CD4-positive, alpha-beta T cell treated with Interleukin-6 at 100 ng/mL for 8 hours (primary cell): ENCODE measurements around the gene ZNF837.
A peak's percentile ranks its signal among the peaks of the same experiment; 100 is the strongest.

ENCODE experiments used
- DNase-seq: peaks from one replicate; pipeline ENCODE4 v3.0.0-alpha.2; 2020; ENCODE audit warnings: mixed read lengths, low spot score

ZNF837 gene

GRCh38 chr19:58368561-58369360, 12.1 kb downstream of the ZNF837 start:
- DNase-seq: no peak

DNA sequence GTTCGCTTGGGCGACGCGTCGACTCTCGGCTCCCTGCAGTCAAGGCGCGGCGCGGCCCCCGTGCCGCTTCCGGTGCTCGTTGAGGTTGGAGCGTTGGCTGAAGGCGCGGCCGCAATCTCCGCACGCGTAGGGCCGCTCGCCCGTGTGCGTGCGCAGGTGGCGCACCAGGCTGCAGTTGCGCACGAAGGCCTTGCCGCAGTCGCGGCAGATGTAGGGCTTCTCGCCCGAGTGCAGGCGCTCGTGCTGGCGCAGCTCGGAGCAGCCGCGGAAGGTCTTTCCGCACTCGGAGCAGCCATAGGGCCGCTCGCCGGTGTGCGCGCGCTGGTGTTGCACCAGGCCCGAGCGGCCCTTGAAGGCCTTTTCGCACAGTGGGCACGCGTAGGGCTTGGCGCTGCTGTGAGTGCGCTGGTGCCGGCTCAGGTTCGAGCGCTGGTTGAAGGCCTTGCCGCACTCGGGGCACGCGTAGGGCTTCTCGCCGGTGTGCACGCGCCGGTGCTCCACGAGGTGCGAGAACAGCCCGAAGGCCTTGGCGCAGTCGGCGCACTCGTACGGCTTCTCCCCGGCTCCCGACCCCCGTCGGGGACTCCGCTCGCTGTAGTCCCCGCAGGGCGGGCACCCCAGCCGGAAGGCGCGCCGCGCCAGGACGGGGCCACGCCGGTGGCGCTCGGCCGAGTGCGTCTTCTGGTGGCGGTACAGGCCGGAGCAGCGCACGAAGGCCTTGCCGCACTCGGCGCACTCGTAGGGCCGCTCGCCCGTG, 13.0 kb downstream of the ZNF837 start:
- DNase-seq: no peak

DNA sequence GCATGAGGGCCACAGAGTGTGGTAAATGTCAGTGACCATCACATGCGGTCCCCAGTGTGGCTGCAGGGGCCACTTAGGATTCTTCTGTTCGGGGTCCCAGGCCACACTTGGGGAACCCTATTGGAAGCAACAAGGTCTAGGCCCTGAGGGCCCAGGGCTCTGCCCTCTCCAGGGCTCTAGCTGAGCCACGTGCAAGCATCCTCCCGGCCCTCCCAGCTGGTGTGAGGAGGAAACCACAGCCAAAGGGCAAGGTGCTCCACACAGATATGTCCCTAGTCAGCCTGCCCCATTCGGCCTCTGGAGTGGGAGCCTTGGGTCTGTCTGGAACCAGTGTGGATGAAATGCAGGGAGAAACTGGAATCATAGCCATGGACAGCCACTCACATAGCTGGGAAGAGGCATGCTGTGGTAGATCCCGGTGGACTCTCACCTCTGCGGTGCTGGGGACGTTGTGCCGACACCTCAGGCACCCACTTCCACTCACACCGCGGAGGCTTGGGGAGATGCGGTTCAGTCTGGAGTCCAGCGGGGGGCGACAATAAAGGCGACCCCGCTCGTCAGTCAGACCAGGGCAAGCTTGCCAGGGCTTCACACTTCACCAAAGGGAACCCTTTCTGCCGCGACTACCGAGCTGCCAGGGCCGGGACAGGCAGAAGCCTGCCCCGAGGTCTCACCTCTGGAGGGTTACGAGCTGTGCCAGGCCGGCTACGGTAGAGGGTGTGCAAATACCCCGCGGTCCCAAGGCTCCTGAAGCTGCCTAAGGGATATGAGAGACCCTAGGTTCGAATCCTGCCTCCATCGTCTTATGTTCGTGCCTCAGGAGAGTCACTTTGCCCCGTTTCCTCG, 14.0 kb downstream of the ZNF837 start:
- no peak for DNase-seq

DNA sequence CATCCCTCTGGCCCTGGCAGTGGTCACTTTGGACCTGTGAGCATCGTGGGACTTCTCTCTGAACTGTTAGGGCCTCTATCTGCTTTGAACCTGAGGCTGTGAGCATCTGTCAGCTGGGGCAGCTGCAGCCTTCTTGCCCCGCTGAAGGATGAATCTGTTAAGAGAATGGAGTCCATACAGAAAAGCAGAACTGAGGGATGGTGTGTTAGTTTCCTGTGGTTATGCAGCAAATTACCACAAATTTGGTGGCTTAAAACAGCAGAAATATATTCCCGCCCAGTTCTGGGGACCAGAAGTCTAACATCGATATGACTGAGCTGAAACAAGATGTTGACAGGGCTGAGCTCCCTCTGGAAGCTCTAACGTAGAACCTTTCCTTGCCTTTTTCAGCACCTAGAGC, 16.7 kb downstream of the ZNF837 start:
- DNase-seq: no peak

DNA sequence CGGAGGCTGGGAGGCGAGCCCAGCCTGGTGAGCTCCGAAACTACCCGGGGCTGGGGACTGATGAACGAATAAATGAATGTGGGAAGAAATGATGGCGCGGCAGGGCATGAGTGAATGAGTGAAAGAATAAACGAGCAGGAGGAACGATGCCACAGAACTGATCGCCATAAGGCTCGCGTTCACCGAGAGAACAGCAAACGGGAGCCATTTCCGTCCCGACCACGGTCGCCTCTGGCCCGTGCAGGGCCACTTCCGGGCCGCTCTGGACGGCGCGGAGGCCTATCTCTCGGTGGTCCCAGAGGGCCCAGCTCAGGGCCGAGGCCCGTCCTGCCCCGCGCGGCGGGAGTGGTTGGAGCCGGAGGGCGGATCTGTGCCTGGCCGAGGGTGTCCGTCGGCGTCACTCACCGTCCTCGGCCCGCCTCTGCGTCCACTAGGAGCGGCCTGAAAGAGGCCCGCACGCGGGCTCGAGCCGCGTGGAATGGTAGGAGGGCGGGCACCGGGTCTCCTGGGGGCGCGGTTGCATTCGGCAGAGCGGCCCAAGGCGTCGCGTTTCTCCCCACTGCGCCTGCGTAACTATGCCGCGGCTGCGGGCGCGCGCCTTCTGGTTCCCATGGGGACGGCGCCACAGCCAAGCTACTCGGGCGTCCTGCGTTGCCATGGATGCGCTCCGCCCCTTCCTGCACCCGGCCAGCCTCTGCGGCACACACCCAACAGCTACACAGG, 18.4 kb downstream of the ZNF837 start, which contains the start of gene ZNF497:
Gene ZNF497, minus strand, starts transcription at position 480 of the 723 bp plus-strand sequence. CDS start 5,116 bp downstream, outside the sequence.
- DNase-seq: peak; percentile 98

DNA sequence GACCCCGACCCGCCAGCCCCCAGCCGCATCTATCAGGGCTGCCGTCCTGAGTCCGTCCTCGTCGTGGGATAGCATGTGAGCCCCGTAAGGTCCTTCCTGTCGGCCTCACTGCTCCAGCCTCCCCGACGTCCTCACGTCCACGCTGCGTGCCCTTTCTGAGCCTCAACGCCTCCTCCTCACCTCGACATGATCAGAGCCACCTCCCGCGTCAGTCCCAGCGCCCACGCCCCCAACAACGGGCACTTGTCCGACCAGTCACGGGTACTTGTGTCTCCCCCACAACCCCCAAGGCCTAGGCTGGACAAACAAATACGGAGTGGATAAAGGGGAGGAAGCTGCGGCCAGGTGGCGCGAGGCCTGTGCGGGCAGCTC, 18.9 kb downstream of the ZNF837 start:
- no peak for DNase-seq

DNA sequence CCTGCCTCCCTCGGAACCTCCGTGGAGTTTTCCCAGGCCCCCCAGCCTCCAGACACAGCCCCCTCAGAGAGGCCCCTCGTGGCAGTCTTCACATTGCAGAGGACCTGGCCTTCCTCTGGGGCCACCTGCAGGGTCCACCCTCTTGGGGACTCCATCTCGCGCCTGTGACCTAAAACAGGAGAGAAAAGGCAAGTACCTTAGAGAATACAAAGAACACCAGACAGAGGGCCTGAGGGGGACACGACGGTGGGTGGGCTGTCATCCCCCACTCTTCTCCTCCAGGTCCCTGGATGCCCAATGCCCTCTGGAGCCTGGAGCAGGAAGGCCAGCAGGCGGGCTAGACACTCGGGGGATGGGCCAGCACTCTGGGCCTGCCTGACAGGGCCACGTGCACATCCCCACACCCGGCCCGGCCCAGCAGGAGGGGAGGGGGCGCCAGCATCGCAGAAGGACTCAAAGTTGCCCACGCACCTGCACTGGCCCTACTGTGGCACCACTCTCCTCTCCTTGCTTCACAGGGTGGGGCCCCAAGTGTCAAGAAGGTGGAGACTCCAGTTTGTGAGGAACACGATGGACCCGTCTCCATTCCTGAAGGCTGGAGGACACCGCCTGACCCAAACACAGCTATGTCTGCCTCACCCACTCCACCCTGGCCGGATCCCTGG, 23.2 kb downstream of the ZNF837 start:
- no peak for DNase-seq

GRCh38 chr19:58356766-58357480, 23.9 kb downstream of the ZNF837 start:
- no peak for DNase-seq

GRCh38 chr19:58355908-58356765, 24.7 kb downstream of the ZNF837 start:
- DNase-seq: peak; percentile 26

- DNase-seq: no peak
Observed at GRCh38 chr19:58355215-58355796, 25.5 kb downstream of the ZNF837 start.

DNA sequence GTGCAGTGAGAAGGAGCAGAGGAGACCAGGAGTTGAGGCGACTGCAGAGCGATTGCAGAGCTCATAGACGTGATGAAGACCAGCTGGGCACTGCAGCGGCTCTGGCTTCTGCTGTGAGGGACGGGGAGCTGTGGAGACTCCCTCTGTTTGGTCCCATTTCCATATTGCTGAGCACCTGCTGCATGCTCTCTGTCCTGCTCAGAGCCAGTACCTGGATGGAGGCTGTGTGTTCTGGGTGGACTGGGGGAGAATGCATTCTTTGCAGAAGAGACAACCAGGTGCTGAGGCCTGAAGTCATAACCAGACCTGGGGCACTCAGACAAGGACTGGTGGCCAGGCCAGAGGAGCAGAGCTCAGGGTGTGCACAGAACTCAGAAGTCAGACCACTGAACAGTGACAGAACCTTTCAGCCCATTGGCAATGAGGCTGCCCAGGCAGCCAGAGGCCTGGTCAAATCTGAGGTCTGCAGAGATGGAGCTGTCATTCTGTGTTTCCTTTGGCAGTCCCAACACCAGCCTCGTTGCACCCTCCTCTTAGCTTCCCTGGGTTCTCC, 26.3 kb downstream of the ZNF837 start:
- no peak for DNase-seq

DNA sequence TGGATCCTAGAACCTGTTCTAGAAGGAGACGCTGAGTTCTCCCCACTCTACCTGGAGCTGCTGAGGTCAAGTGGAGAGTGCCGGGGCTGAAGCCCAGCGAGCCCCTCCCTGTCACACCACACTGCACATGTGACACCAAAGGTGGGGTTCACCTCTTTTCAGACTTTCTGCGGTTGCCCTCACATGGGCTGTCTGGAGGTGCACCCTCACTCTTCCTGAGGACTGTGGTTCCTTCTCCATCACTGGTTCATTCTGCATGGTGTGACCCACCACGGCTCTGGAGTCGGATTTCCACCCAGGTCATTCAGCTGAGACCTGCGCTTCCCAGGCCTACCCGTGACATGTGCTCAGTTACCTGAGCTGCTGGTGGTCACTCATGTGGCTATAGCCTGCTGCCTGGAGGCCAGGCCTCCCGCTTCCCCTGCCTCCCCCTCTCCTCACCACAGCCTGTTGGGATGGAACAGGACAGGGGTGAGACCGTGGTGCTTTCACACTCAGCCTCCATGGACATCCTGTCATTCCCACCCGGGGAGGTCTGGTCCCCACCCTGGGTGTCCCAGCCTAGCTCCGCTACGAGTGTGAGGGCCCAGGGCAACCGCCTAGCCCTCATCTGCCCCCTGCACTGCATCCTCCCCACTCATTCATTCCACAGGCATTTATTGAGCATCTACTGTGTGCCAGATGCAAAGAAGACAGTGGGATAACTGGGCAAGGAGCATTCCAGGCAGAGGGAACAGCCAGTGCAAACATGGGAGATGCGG, 26.9 kb downstream of the ZNF837 start:
- no peak for DNase-seq

DNA sequence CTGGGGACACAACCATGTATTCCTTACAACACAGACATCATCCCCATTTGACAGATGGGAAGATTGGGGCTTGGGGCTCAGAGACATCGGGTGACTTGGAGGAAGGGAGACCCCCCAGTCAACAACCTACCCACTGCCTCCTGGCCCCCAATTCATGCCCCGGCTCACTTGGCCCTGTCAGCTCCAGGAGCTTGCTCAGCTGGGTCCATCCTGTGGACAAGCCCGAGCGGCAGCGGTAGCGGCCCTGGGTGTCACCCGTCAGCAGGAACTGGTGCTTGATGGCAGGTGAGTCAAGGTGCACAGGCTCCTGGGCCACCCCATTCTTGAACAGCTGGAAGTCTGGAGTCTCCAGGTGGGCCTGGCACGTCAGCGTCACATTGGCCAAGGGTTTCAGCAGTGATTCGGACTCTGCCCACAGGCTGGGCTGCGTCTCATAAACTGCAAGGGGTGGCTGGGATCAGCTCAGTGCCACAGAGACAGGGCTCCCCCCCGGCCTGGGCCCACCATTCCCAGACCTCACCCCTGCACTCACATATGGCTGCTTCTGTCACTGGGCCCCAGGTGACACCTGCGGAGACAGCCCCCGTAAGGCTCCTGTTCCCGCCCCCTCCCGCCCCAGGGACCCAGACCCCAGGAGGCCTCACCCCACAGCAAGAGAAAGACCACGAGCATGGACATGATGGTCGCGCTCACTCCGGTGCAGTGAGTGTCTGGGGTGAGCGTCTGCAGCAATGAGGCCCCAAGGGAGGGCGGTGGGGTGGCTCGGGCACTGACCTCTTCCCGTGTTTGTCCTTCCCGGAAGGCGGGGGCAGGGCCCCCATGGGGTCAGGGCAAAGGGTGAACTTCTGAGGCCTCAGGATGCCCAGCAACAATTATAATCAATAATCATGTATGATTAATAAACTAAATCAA, 27.8 kb downstream of the ZNF837 start, which contains the start of gene A1BG:
Gene A1BG, minus strand, starts transcription at position 733 of the 912 bp plus-strand sequence. Its CDS starts 55 bp downstream, at position 678.
- DNase-seq: no peak

DNA sequence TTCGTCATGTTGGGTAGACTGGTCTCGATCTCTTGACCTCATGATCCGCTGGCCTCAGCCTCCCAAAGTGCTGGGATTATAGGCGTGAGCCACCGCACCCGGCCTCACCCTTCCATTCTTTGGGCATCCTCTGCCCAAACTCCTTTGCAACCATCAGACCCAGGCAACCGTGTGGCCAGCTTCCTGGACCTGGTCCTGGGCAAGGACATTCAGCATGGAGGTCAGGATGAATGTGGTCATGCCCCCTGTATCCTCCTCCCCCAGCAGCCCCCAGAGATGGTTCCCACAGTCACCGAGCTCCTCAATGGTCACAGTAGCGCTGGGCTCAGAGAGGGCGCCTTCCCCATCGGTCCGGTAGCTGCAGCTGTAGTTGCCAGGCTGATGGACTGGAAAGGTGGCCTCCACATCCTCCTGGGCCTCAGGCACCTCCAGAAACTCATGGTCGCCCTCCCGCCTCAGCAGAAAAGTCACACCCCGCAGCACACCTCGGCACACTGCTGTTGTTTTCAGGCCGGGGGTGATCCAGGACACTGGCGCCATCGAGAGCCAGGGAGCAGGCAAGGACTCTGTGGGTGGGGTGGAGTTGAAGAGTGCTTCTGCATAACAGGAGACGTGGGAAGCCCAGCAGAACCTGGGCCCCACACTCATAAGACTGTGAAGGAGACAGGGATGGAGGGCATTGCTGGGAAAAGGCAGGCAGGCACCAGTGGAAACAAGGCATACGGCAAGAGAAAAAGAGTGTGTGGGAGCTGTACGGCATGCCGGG, 28.7 kb downstream of the ZNF837 start:
- no peak for DNase-seq

DNA sequence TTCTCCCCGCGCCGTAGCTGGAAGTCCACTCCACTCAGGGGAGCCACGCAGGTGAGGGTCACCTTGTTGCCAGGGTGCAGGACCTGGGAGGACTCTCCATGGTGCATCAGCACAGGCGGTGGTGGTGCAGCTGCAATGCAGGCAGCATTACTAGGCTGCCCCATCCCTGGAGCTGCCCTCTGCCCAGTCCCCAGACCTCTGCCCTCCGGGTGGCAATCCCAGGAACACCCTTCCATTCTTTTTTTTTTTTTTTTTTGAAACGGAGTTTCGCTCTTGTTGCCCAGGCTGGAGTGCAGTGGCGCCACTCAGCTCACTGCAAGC, 29.3 kb downstream of the ZNF837 start:
- no peak for DNase-seq

GRCh38 chr19:58350871-58351557, 29.8 kb downstream of the ZNF837 start:
- no peak for DNase-seq
